ENCODE measurements around the gene GFOD2.
"Not testable (repeated sequence)": the region's sequence is repeated elsewhere in the genome, so short reads cannot be mapped to it uniquely, and the experiment has no call there.

GFOD2 gene

GRCh38 chr16:67704110-67704509 lies 15.0 kb downstream of the GFOD2 start:
- peaks cover 0 to 64% (median 19%) of the 10 kb centered on the region in 11 experiments; a peak in 17 of 22 replicates for H4K20me1 ChIP-seq
- H3K27me3 ChIP-seq: no peaks in the 10 kb centered on the region
- peaks cover 8 to 19% (median 12%) of the 10 kb centered on the region in 11 experiments for H3K9me3 ChIP-seq (replicated peaks in 1 of 11)
- peaks cover 9 to 44% (median 22%) of the 10 kb centered on the region in 11 experiments for H3K36me3 ChIP-seq
- peaks cover 0 to 7% (median 0%) of the 10 kb centered on the region in 10 experiments; a peak in 2 of 20 replicates for H3K4me1 ChIP-seq
- H3K4me3 ChIP-seq: no peak overlapping the region
- H3K9ac ChIP-seq: 0 out of 22 replicates have a peak overlapping the region, but pooled peaks of 1 of the 11 experiments have one; percentile 7
- TF ChIP-seq Cebpa-rat (IDR thresholded peaks at IDR 0.05): no peak
- H3K4me2 ChIP-seq: no peak overlapping the region
- H3K27ac ChIP-seq: no peak overlapping the region

GRCh38 chr16:67703626-67704025 lies 15.5 kb downstream of the GFOD2 start:
- H4K20me1 ChIP-seq: peaks cover 0 to 59% (median 15%) of the 10 kb centered on the region in 11 experiments; a peak in 17 of 22 replicates
- 0 out of 22 replicates have a peak overlapping the region, but pooled peaks of 1 of the 11 experiments have one; percentile 7 for H3K9ac ChIP-seq
- no peak overlapping the region for H3K4me3 ChIP-seq
- H3K9me3 ChIP-seq (replicated peaks in 1 of 11): peaks cover 10 to 24% (median 16%) of the 10 kb centered on the region in 11 experiments
- peaks cover 0 to 7% (median 0%) of the 10 kb centered on the region in 10 experiments; a peak in 2 of 20 replicates for H3K4me1 ChIP-seq
- no peaks in the 10 kb centered on the region for H3K27me3 ChIP-seq
- no peak for TF ChIP-seq Cebpa-rat (IDR thresholded peaks at IDR 0.05)
- H3K36me3 ChIP-seq: peaks cover 13 to 44% (median 27%) of the 10 kb centered on the region in 11 experiments
- no peak overlapping the region for H3K27ac ChIP-seq
- no peak overlapping the region; a peak in 1 of 22 replicates for H3K4me2 ChIP-seq

- H3K4me3 ChIP-seq: no peak overlapping the region
- H3K27ac ChIP-seq: no peak overlapping the region
- no peak for TF ChIP-seq Cebpa-rat (IDR thresholded peaks at IDR 0.05)
- H3K27me3 ChIP-seq: no peaks in the 10 kb centered on the region
- peaks cover 0 to 65% (median 12%) of the 10 kb centered on the region in 11 experiments; a peak in 16 of 22 replicates for H4K20me1 ChIP-seq
- peaks cover 24 to 52% (median 33%) of the 10 kb centered on the region in 11 experiments for H3K36me3 ChIP-seq
- H3K9me3 ChIP-seq (replicated peaks in 1 of 11): peaks cover 10 to 24% (median 17%) of the 10 kb centered on the region in 11 experiments
- peaks cover 0 to 7% (median 0%) of the 10 kb centered on the region in 10 experiments; a peak in 2 of 20 replicates for H3K4me1 ChIP-seq
- H3K9ac ChIP-seq: no peak overlapping the region
- H3K4me2 ChIP-seq: no peak overlapping the region
Observed at GRCh38 chr16:67702130-67702529, 17.0 kb downstream of the GFOD2 start.

- H3K9me3 ChIP-seq (replicated peaks in 1 of 11): peaks cover 10 to 24% (median 16%) of the 10 kb centered on the region in 11 experiments
- H3K4me3 ChIP-seq: no peak overlapping the region
- peaks cover 0 to 7% (median 0%) of the 10 kb centered on the region in 10 experiments; a peak in 2 of 20 replicates for H3K4me1 ChIP-seq
- peaks cover 24 to 50% (median 34%) of the 10 kb centered on the region in 11 experiments for H3K36me3 ChIP-seq
- H3K9ac ChIP-seq: no peak overlapping the region
- H4K20me1 ChIP-seq: peaks cover 0 to 72% (median 12%) of the 10 kb centered on the region in 11 experiments; a peak in 16 of 22 replicates
- H3K27ac ChIP-seq: no peak overlapping the region
- H3K4me2 ChIP-seq: no peak overlapping the region
- no peak for TF ChIP-seq Cebpa-rat (IDR thresholded peaks at IDR 0.05)
- H3K27me3 ChIP-seq: no peaks in the 10 kb centered on the region
Observed at GRCh38 chr16:67701420-67701819, 17.7 kb downstream of the GFOD2 start.

GRCh38 chr16:67699265-67699664 lies 19.9 kb downstream of the GFOD2 start:
- no peak overlapping the region for H3K27ac ChIP-seq

GRCh38 chr16:67697422-67698185 lies 21.5 kb downstream of the GFOD2 start:
- no peak overlapping the region for H3K4me3 ChIP-seq
- H3K27me3 ChIP-seq: no peaks in the 10 kb centered on the region
- H3K4me2 ChIP-seq: no peak overlapping the region
- TF ChIP-seq Cebpa-rat (IDR thresholded peaks at IDR 0.05): no peak
- no peak overlapping the region for H3K9ac ChIP-seq
- peaks cover 10 to 24% (median 16%) of the 10 kb centered on the region in 11 experiments for H3K9me3 ChIP-seq (replicated peaks in 1 of 11)
- H3K36me3 ChIP-seq: peaks cover 24 to 38% (median 32%) of the 10 kb centered on the region in 11 experiments
- no peak overlapping the region for H3K27ac ChIP-seq
- peaks cover 0 to 80% (median 19%) of the 10 kb centered on the region in 11 experiments; a peak in 14 of 22 replicates for H4K20me1 ChIP-seq
- H3K4me1 ChIP-seq: peaks cover 12 to 24% (median 16%) of the 10 kb centered on the region in 10 experiments; a peak in 19 of 20 replicates

More at GRCh38 chr16:67699265-67699664, 19.9 kb downstream of the GFOD2 start:
- Histone ChIP-seq H3K9ac (no peak overlapping the region), H3K4me1 (peaks cover 0 to 8% (median 2%) of the 10 kb centered on the region in 10 experiments; a peak in 7 of 20 replicates), H4K20me1 (peaks cover 0 to 80% (median 7%) of the 10 kb centered on the region in 11 experiments; a peak in 13 of 22 replicates), H3K27me3 (no peaks in the 10 kb centered on the region), H3K4me2 (no peak overlapping the region), H3K9me3 (replicated peaks in 1 of 11) (peaks cover 10 to 24% (median 16%) of the 10 kb centered on the region in 11 experiments), H3K4me3 (no peak overlapping the region), H3K36me3 (peaks cover 24 to 42% (median 32%) of the 10 kb centered on the region in 11 experiments)
- TF ChIP-seq Cebpa-rat (IDR thresholded peaks at IDR 0.05): no peak

- Histone ChIP-seq H3K36me3 (peaks cover 20 to 51% (median 33%) of the 10 kb centered on the region in 11 experiments), H3K4me1 (peaks cover 12 to 26% (median 20%) of the 10 kb centered on the region in 10 experiments; a peak in 19 of 20 replicates), H4K20me1 (peaks cover 0 to 84% (median 19%) of the 10 kb centered on the region in 11 experiments; a peak in 13 of 22 replicates)
Observed at GRCh38 chr16:67694611-67695010, 24.5 kb downstream of the GFOD2 start.

GRCh38 chr16:67693517-67694285 lies 25.4 kb downstream of the GFOD2 start:
- Histone ChIP-seq H3K27ac (peak overlapping the region in 6 of 11 experiments; percentile 1 to 46 (median 17); a peak in 3 of 22 replicates), H4K20me1 (peaks cover 0 to 80% (median 19%) of the 10 kb centered on the region in 11 experiments; a peak in 13 of 22 replicates), H3K36me3 (peaks cover 11 to 42% (median 24%) of the 10 kb centered on the region in 11 experiments; a peak in 21 of 22 replicates), H3K4me2 (peak overlapping the region in 10 of 11 experiments; percentile 15 to 55 (median 42); a peak in 16 of 22 replicates), H3K4me1 (peaks cover 12 to 30% (median 21%) of the 10 kb centered on the region in 10 experiments; a peak in 19 of 20 replicates)
- 0 out of 22 replicates have a peak, but pooled peaks of 1 of the 11 experiments have one; percentile 34 for TF ChIP-seq Cebpa-rat (IDR thresholded peaks at IDR 0.05)
- H3K9me3 ChIP-seq (replicated peaks in 1 of 11); H3K27me3 ChIP-seq; H3K4me3 ChIP-seq; H3K9ac ChIP-seq: not testable (repeated sequence)

More at GRCh38 chr16:67694611-67695010, 24.5 kb downstream of the GFOD2 start:
- no peak overlapping the region for H3K4me2 ChIP-seq
- H3K27ac ChIP-seq: no peak overlapping the region; a peak in 1 of 22 replicates
- H3K27me3 ChIP-seq: no peaks in the 10 kb centered on the region
- H3K9me3 ChIP-seq (replicated peaks in 1 of 11): peaks cover 7 to 12% (median 11%) of the 10 kb centered on the region in 11 experiments
- no peak overlapping the region for H3K4me3 ChIP-seq
- H3K9ac ChIP-seq: no peak overlapping the region
- TF ChIP-seq Cebpa-rat (IDR thresholded peaks at IDR 0.05): no peak
